Mesendoderm (in vitro differentiated cells): ENCODE measurements around the gene PMEL.
A peak's percentile ranks its signal among the peaks of the same experiment; 100 is the strongest.
"Not testable (repeated sequence)": the region's sequence is repeated elsewhere in the genome, so short reads cannot be mapped to it uniquely, and the experiment has no call there.

Source experiments
- DNase-seq: peaks from one replicate; pipeline ENCODE4 v3.0.0; 2013
- H2AK5ac ChIP-seq: 2 replicates; pipeline ENCODE4 v1.6.1; 2013; ENCODE audit warnings: low read length, inconsistent platforms
- H2BK120ac ChIP-seq: 2 replicates; pipeline ENCODE4 v1.6.1; 2013; ENCODE audit warnings: low read depth, mild to moderate bottlenecking, low read length, moderate library complexity, mixed read lengths
- H2BK15ac ChIP-seq: replicated peaks from 2 replicates; pipeline ENCODE4 v1.6.1; 2013; ENCODE audit warnings: low read depth, mild to moderate bottlenecking, moderate library complexity
- H2BK5ac ChIP-seq: 2 replicates; pipeline ENCODE4 v1.6.1; 2013; ENCODE audit warnings: low read length, inconsistent platforms
- H3K18ac ChIP-seq: 2 replicates; pipeline ENCODE4 v1.6.1; 2013; ENCODE audit warnings: mild to moderate bottlenecking, low read length, mixed read lengths
- H3K23ac ChIP-seq: one replicate; pipeline ENCODE4 v1.6.1; 2013; ENCODE audit warnings: low read length
- H3K27ac ChIP-seq: 2 replicates; pipeline ENCODE4 v1.5.1; 2013; ENCODE audit warnings: low read depth, mild to moderate bottlenecking, inconsistent platforms, low read length, moderate library complexity
- H3K27me3 ChIP-seq: 2 replicates; pipeline ENCODE4 v1.6.1; 2013; ENCODE audit warnings: low read length, control low read depth, mild to moderate bottlenecking, inconsistent platforms; ENCODE audit not compliant: insufficient read depth, poor library complexity
- H3K36me3 ChIP-seq: 2 replicates; pipeline ENCODE4 v1.6.1; 2013; ENCODE audit warnings: low read length, inconsistent platforms; ENCODE audit not compliant: control insufficient read depth, insufficient read depth
- H3K4ac ChIP-seq: one replicate; pipeline ENCODE4 v1.6.1; 2013; ENCODE audit warnings: low read depth, mild to moderate bottlenecking, low read length, moderate library complexity
- H3K4me1 ChIP-seq: 2 replicates; pipeline ENCODE4 v1.6.1; 2013; ENCODE audit warnings: low read depth, low read length, inconsistent platforms; ENCODE audit not compliant: control insufficient read depth
- H3K4me2 ChIP-seq: 2 replicates; pipeline ENCODE4 v1.6.1; 2013; ENCODE audit warnings: low read length
- H3K4me3 ChIP-seq: 2 replicates; pipeline ENCODE4 v1.5.1; 2013; ENCODE audit warnings: mild to moderate bottlenecking, low read length
- H3K56ac ChIP-seq: one replicate; pipeline ENCODE4 v1.6.1; 2013; ENCODE audit warnings: low read length
- H3K79me1 ChIP-seq: 2 replicates; pipeline ENCODE4 v1.6.1; 2013; ENCODE audit warnings: low read length, inconsistent platforms
- H3K79me2 ChIP-seq: 2 replicates; pipeline ENCODE4 v1.6.1; 2013; ENCODE audit warnings: mild to moderate bottlenecking, low read length; ENCODE audit not compliant: control insufficient read depth, insufficient read depth
- H3K9ac ChIP-seq: 2 replicates; pipeline ENCODE4 v1.6.1; 2013; ENCODE audit warnings: low read length, inconsistent platforms
- H4K5ac ChIP-seq: one replicate; pipeline ENCODE4 v1.6.1; 2013; ENCODE audit warnings: low read length
- H4K8ac ChIP-seq: one replicate; pipeline ENCODE4 v1.6.1; 2013; ENCODE audit warnings: low read depth, mild to moderate bottlenecking, control low read depth, low read length, moderate library complexity
- WGBS: extraction: QIAGEN DNeasy Blood & Tissue Kit; methylation state at CpG from one replicate; pipeline ENCODE4 v1.1.7; 2013; ENCODE audit warnings: low lambda C conversion rate, missing lambda C conversion rate; ENCODE audit not compliant: insufficient coverage; ENCODE audit errors: extremely low coverage; 5-methylcytosine and 5-hydroxymethylcytosine counted together

Gene PMEL

DNA sequence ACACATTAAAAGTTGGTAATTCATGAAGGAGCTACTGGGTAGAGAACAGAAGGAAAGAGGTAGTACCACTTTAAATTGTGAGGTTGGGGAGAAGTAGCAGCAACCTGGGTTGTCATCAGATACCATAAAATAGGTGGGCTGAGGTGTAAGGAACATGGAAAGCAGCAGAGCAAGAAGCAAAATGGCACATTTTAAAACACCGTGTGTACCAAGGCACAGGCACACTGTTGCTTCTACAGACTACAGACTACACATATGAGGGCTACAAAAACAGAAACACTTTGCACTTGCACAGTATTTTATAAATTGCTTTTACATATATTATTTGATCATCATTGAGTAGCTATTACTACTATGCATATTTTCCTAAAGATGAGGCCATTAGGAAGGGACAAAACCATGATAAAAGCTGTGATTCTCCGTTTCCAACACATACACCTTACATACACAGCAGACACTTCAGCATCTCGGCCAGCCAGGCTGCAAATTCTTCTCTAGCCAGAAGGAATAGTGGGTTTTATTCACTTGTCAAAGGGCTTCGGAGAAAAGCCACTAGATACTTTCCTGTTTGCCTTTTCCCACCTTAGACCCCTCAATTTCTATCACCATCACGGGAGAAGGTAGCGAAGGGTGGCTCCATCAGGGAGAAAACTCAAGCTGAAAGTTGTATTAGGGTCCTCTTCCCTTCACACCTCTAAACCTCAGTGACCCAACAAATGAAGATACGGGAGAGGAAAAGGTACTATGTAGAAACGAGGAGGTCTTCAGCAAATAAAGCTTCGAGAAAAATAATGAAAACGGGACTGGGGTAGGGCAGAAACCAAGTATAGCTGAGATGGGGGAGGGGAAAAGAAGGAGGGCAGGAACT is 39.7 kb downstream of the PMEL start:
- peak overlapping the region; percentile 83 for H3K18ac ChIP-seq
- no CpG with 5 or more reads among the region's 10 CpGs for WGBS
- H3K27ac ChIP-seq: peak overlapping the region; percentile 96
- H3K23ac ChIP-seq: no peak overlapping the region
- peak overlapping the region; percentile 97 for H3K56ac ChIP-seq
- H3K79me2 ChIP-seq: peaks cover 42% of the 10 kb centered on the region
- peaks cover 4% of the 10 kb centered on the region for H3K4me1 ChIP-seq
- peak overlapping the region; percentile 73 for H3K4ac ChIP-seq
- DNase-seq: no peak
- peak overlapping the region; percentile 63 for H3K4me3 ChIP-seq
- H2BK5ac ChIP-seq: peak overlapping the region; percentile 39
- H4K5ac ChIP-seq: no peak overlapping the region
- peak overlapping the region; percentile 75 for H3K9ac ChIP-seq
- peaks cover 9% of the 10 kb centered on the region for H3K79me1 ChIP-seq
- peaks cover 2% of the 10 kb centered on the region for H3K36me3 ChIP-seq
- no peaks in the 10 kb centered on the region for H3K27me3 ChIP-seq
- H2BK120ac ChIP-seq: no peak overlapping the region
- no peak overlapping the region for H2AK5ac ChIP-seq
- H2BK15ac ChIP-seq: no peak overlapping the region
- H3K4me2 ChIP-seq: peak overlapping the region; percentile 20
- H4K8ac ChIP-seq: no peak overlapping the region

DNA sequence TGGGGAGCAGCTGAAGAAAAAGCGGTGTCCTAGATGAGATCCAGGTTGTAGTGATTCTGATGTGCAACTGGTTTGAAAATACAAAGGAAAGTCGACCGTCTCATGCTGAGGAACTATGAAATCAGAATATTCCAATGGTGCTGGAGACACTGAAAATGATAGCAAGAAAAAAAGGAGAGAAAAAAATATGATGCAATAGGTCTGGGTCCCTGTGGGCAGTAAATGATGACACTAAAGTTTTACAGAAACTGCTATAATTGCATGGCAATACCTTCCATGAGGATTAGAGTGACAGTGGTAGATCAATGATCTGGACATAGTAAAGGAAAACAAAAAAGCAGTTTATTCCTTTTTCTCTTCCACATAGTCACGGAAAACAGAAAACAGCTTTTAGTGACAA is 40.5 kb downstream of the PMEL start:
- Histone ChIP-seq H3K4me2 (peak overlapping the region; percentile 16), H3K27ac (no peak overlapping the region), H3K18ac (no peak overlapping the region), H3K79me1 (peaks cover 9% of the 10 kb centered on the region), H3K23ac (no peak overlapping the region), H2AK5ac (no peak overlapping the region), H3K4me3 (no peak overlapping the region), H2BK5ac (no peak overlapping the region), H3K79me2 (peaks cover 43% of the 10 kb centered on the region), H3K27me3 (no peaks in the 10 kb centered on the region), H3K9ac (peak overlapping the region; percentile 75), H3K56ac (peak overlapping the region; percentile 52), H4K8ac (no peak overlapping the region), H3K4ac (no peak overlapping the region), H2BK15ac (no peak overlapping the region), H3K4me1 (peaks cover 3% of the 10 kb centered on the region), H2BK120ac (no peak overlapping the region), H3K36me3 (peaks cover 2% of the 10 kb centered on the region), H4K5ac (no peak overlapping the region)
- WGBS: no CpG with 5 or more reads among the region's 4 CpGs
- DNase-seq: no peak

DNA sequence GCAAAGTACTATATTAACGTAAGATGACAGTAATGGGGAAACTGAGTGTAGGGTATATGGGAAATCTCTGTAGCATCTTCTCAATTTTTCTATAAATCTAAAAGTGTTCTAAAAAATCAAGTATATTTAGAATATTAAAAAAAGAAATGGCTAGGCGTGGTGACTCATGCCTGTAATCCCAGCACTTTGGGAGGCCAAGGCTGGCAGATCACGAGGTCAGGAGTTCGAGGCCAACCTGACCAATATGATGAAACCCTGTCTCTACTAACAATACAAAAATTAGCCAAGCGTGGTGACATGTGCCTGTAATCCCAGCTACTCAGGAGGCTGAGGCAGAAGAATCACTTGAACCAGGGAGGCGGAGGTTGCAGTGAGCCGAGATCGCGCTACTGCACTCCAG is 42.2 kb downstream of the PMEL start:
- not testable (repeated sequence) for H3K18ac ChIP-seq, H3K23ac ChIP-seq, H2BK15ac ChIP-seq, H2AK5ac ChIP-seq, H3K4me2 ChIP-seq, H3K36me3 ChIP-seq, H4K8ac ChIP-seq, H4K5ac ChIP-seq, H3K27ac ChIP-seq, DNase-seq, H3K4me3 ChIP-seq, H2BK5ac ChIP-seq, H3K4ac ChIP-seq, H3K56ac ChIP-seq, H3K79me1 ChIP-seq, H3K27me3 ChIP-seq, H3K4me1 ChIP-seq, H3K9ac ChIP-seq, H2BK120ac ChIP-seq
- WGBS: no CpG with 5 or more reads among the region's 9 CpGs
- H3K79me2 ChIP-seq: peaks cover 53% of the 10 kb centered on the region

DNA sequence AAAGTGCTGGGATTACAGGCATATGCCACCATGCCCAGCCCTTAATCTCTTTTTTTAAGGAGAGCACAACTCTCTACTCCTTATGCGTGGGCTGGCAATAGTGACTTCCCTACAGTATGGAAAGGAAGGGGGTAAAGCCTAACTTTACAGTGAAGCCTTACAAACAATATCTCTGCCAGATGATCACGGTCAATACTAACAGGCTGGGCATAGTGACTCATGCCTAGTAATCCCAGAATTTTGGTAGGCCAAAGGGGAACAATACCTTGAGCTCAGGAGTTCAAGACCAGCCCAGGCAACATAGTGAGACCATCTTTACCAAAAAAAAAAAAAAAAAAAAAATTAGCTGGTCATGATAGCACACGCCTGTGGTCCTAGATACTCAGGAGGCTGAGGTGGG is 43.7 kb downstream of the PMEL start:
- H2AK5ac ChIP-seq: no peak overlapping the region
- H4K5ac ChIP-seq: no peak overlapping the region
- peaks cover 58% of the 10 kb centered on the region for H3K79me2 ChIP-seq
- WGBS: no CpG with 5 or more reads among the region's 3 CpGs
- no peak overlapping the region for H3K4ac ChIP-seq
- no peak for DNase-seq
- H3K27ac ChIP-seq: no peak overlapping the region
- H3K4me3 ChIP-seq: no peak overlapping the region
- no peak overlapping the region for H3K56ac ChIP-seq
- no peak overlapping the region for H3K18ac ChIP-seq
- H2BK120ac ChIP-seq: no peak overlapping the region
- H3K79me1 ChIP-seq: peaks cover 9% of the 10 kb centered on the region
- no peaks in the 10 kb centered on the region for H3K27me3 ChIP-seq
- no peak overlapping the region for H4K8ac ChIP-seq
- peaks cover 3% of the 10 kb centered on the region for H3K4me1 ChIP-seq
- no peak overlapping the region for H3K9ac ChIP-seq
- peaks cover 2% of the 10 kb centered on the region for H3K36me3 ChIP-seq
- H2BK15ac ChIP-seq: no peak overlapping the region
- no peak overlapping the region for H3K23ac ChIP-seq
- H2BK5ac ChIP-seq: no peak overlapping the region
- H3K4me2 ChIP-seq: no peak overlapping the region

DNA sequence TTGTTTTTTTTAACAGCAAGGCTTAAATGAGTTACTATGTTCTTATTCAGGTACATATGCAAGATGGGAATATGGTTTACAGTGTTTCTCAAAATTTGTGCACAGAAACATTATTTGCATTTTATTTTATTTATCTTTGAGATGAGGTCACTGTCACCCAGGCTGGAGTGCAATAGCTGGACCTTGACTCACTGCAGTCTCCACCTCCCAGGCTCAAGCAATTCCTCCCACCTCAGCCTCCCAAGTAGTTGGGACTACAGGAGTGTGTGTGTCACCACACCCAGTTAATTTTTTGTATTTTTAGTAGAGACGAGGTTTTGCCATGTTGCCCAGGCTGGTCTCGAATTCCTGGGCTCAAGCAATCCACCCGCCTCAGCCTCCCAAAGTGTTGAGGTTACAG is 46.8 kb downstream of the PMEL start:
- H3K4me3 ChIP-seq, H4K8ac ChIP-seq, H3K36me3 ChIP-seq, H3K4me1 ChIP-seq, DNase-seq, H2BK5ac ChIP-seq, H3K56ac ChIP-seq, H2AK5ac ChIP-seq, H4K5ac ChIP-seq, H3K4ac ChIP-seq, H3K27me3 ChIP-seq, H2BK15ac ChIP-seq, H3K27ac ChIP-seq, H3K23ac ChIP-seq, H3K9ac ChIP-seq, H3K79me1 ChIP-seq, H2BK120ac ChIP-seq, H3K4me2 ChIP-seq, H3K18ac ChIP-seq: not testable (repeated sequence)
- peaks cover 45% of the 10 kb centered on the region for H3K79me2 ChIP-seq
- WGBS: no CpG with 5 or more reads among the region's 3 CpGs

DNA sequence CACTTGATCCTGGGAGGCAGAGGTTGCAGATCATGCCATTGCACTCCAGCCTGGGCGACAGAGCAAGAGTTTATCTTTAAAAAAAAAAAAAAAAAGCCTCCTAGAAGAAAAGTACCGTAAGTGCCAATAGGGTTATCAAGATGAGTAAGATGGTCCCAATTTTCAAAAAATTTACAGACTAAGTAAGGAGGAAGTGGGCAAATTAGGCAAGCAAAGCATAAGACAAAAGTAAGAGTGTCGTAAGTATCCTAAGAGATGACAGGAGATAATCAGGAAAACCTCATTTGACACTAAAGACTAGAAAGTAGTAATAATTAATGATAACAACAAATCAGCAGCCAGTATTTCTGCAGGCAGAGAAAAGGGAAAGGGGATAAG is 50.4 kb downstream of the PMEL start:
- no peak overlapping the region for H2AK5ac ChIP-seq
- H3K36me3 ChIP-seq: no peaks in the 10 kb centered on the region
- H3K79me1 ChIP-seq: peaks cover 5% of the 10 kb centered on the region
- no peak overlapping the region for H2BK120ac ChIP-seq
- H3K79me2 ChIP-seq: peaks cover 31% of the 10 kb centered on the region
- H3K4ac ChIP-seq: no peak overlapping the region
- H3K27me3 ChIP-seq: no peaks in the 10 kb centered on the region
- WGBS: no CpG with 5 or more reads among the region's 3 CpGs
- no peak overlapping the region for H3K23ac ChIP-seq
- H2BK15ac ChIP-seq: no peak overlapping the region
- no peak overlapping the region for H3K18ac ChIP-seq
- no peak overlapping the region for H4K8ac ChIP-seq
- H2BK5ac ChIP-seq: no peak overlapping the region
- H3K56ac ChIP-seq: no peak overlapping the region
- no peak overlapping the region for H3K27ac ChIP-seq
- no peak for DNase-seq
- H3K4me1 ChIP-seq: no peaks in the 10 kb centered on the region
- no peak overlapping the region for H3K9ac ChIP-seq
- H4K5ac ChIP-seq: no peak overlapping the region
- no peak overlapping the region for H3K4me2 ChIP-seq
- H3K4me3 ChIP-seq: no peak overlapping the region
